NCI-H2171 (cell line): ENCODE results near the gene BOD1L1.
"Not testable (repeated sequence)": the region's sequence is repeated elsewhere in the genome, so short reads cannot be mapped to it uniquely, and the experiment has no call there.

Experiments used
- DNase-seq: peaks from one replicate; lab custom pipeline; 2025; lab: John Stamatoyannopoulos, UW

The BOD1L1 gene

GRCh38 chr4:13618212-13618806 lies 9.2 kb downstream of the BOD1L1 start:
- DNase-seq = no peak

- DNase-seq = no peak
Observed at GRCh38 chr4:13617801-13618200, 9.7 kb downstream of the BOD1L1 start.

- no peak for DNase-seq
Observed at GRCh38 chr4:13616597-13616996, 10.9 kb downstream of the BOD1L1 start.

GRCh38 chr4:13615161-13615560 lies 12.4 kb downstream of the BOD1L1 start:
- DNase-seq = no peak

GRCh38 chr4:13612569-13612968 lies 15.0 kb downstream of the BOD1L1 start:
- no peak for DNase-seq

- DNase-seq = no peak
Observed at GRCh38 chr4:13611283-13611842, 16.2 kb downstream of the BOD1L1 start.

- no peak for DNase-seq
Observed at GRCh38 chr4:13605330-13605729, 22.2 kb downstream of the BOD1L1 start.

- no peak for DNase-seq
Observed at GRCh38 chr4:13601848-13602247, 25.7 kb downstream of the BOD1L1 start.

GRCh38 chr4:13601048-13601447 lies 26.5 kb downstream of the BOD1L1 start:
- no peak for DNase-seq

GRCh38 chr4:13599159-13599558 lies 28.4 kb downstream of the BOD1L1 start:
- no peak for DNase-seq

- no peak for DNase-seq
Observed at GRCh38 chr4:13597604-13598003, 29.9 kb downstream of the BOD1L1 start.

GRCh38 chr4:13597141-13597540 lies 30.4 kb downstream of the BOD1L1 start:
- no peak for DNase-seq

- no peak for DNase-seq
Observed at GRCh38 chr4:13592220-13592619, 35.3 kb downstream of the BOD1L1 start.

- DNase-seq = no peak
Observed at GRCh38 chr4:13590766-13591165, 36.8 kb downstream of the BOD1L1 start.

- no peak for DNase-seq
Observed at GRCh38 chr4:13588954-13589353, 38.6 kb downstream of the BOD1L1 start.

- no peak for DNase-seq
Observed at GRCh38 chr4:13584481-13584880, 43.0 kb downstream of the BOD1L1 start.

GRCh38 chr4:13580036-13580435 lies 47.5 kb downstream of the BOD1L1 start:
- no peak for DNase-seq

GRCh38 chr4:13577660-13578059 lies 49.9 kb downstream of the BOD1L1 start:
- no peak for DNase-seq

- DNase-seq = no peak
Observed at GRCh38 chr4:13570916-13571315, 56.6 kb downstream of the BOD1L1 start.

- DNase-seq = no peak
Observed at GRCh38 chr4:13567125-13567524, 60.4 kb downstream of the BOD1L1 start.

- no peak for DNase-seq
Observed at GRCh38 chr4:13562876-13563275, 64.6 kb downstream of the BOD1L1 start.

- no peak for DNase-seq
Observed at GRCh38 chr4:13561673-13562072, 65.9 kb downstream of the BOD1L1 start.

GRCh38 chr4:13560111-13560510 lies 67.4 kb downstream of the BOD1L1 start:
- DNase-seq = not testable (repeated sequence)

GRCh38 chr4:13559413-13559812 lies 68.1 kb downstream of the BOD1L1 start:
- no peak for DNase-seq
